GM12892 (cell line): ENCODE data around the gene TTBK2.

Experiments used
- POLR2A ChIP-seq: IDR thresholded peaks from 2 replicates; pipeline ENCODE4 v1.6.1; 2011; ENCODE audit warnings: low read depth, low read length, control low read depth
- POLR2AphosphoS5 ChIP-seq: IDR thresholded peaks from 2 replicates; pipeline ENCODE4 v1.6.1; 2011; ENCODE audit warnings: low read depth, low read length, control low read depth

DNA sequence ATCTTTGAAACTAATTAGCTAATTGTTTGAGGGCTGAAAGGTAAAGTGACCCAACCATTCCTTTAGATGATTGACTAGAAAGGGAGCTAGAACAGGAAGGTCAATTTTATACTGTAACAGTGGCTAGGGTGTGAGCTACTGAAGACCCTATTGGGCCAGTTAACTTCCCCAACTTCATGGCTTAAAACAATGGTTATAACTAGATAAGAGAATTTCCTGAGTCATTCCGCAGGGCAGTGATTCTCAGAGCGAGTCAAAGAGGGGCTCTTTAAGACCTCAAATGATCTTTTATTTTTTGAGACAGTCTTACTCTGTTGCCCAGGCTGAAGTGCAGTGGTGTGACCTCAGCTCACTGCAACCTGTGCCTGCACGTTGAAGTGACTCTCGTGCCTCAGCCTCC lies 33.7 kb upstream of the TTBK2 start:
- TF ChIP-seq POLR2A, result no peak
- no peak for TF ChIP-seq POLR2AphosphoS5
